ENCODE data around the gene A3GALT2.

A3GALT2 gene

DNA sequence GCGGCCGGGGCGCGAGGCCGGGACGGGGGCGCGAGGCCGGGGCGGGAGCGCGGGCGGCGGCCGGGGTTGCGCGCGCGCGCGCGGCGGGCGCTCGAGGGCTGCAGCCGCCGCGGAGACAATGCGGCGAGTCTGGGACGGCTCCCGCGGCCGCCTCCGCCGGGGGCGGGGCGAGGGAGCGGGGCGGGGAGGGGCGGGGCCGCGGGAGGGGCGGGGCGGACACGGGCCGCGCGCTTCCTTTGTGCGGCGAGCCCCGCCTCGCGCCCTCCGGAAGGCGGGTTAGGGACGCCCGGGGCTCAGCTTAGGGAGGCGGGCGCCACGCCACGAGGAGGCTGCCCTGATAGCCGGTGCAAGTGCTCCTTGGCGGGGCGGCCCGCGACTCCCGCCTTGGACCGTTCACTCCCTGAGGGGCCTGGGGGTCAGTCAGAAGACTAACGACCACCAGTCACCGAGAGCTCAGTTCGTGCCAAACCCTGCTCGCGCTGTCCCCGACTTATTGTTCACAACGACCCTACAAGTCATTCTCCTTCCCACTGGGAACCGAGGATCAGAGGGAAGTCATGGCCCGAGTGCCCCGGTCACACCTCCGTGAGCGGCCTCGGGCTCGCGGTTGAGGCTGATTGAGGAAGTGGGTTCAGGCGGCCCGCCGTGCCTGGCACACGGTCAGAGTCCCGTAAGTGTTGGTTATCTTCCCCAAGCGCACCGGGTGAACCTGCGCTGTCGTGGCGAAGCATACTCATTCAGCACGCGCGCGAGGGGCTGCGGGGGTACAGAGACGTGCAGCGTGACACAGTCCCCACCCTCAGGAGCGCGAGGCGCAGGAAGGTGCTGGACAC is 29.1 kb upstream of the A3GALT2 start:
- peak; percentile 82 for DNase-seq

DNA sequence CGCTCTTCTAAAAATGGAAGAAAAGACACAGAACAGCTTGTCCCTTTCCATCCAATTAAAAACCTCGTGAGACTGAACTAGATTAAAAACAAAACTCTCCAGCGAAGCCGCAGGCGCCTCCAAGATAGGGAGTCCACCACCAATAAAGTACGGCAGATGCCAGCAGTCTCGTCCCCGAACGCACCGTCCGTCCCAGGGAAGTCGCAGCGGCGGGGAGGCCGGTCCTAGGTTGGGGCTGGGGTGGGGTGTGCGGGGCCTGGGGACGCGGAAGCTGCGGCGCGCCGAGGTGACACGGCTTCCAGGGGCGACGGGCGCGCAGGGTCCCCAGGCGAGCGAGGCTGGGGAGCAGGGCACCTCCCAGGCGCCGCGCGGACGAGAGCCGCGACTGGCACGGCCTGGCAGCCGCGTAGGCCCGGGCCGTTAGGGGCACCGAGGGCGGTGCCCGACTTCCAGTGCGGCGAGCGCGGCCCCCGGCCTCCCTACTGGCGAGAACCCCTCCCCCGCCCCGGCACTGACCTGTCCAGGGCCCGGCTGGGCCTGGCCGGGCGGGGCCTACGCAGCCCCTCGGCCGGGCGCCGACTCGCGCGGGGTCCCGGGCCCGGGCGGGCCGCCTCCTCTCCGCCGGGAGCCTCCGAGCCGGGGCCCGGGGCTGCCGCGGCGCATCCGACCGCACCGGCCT is 28.3 kb upstream of the A3GALT2 start:
- peak; percentile 64 for DNase-seq

DNA sequence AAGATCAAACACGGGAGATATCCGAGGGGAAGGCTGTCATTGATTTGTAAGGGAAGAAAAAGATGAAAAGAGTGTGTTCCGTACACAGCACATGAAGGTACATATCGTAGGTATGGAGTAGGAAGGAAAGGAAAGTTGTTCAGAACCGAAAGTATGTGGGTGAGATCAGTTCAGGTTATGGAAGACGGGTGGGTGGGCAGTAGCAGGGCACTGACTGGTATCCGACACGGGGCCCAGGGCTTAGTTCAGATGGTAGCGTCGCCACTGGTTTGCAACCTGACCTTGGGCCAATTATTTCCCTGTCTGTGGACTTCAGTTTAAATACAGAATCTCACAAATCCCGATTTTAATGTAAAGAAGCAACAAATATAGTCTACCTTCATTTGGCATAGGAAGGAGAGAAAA is 27.8 kb upstream of the A3GALT2 start:
- peak; percentile 45 for DNase-seq

DNA sequence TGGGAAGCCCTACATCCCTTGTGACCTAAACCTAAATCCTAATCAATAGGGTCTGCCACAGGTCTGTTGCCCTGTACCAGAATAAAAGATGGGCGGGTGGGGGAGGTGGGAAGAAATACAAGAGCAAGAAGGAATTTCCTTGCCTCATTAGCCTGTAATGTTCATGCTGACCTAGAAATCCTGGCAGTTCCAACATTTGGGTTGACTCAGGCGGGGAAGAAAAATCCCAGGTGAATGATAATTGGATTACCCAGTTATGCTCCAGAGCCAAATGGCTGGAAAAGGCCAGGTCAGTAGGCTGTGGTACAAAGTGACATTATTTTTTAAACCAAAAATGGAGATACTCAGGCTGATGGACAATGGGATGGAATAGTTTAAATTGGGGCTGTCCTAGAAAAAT is 27.3 kb upstream of the A3GALT2 start:
- DNase-seq, result no peak

DNA sequence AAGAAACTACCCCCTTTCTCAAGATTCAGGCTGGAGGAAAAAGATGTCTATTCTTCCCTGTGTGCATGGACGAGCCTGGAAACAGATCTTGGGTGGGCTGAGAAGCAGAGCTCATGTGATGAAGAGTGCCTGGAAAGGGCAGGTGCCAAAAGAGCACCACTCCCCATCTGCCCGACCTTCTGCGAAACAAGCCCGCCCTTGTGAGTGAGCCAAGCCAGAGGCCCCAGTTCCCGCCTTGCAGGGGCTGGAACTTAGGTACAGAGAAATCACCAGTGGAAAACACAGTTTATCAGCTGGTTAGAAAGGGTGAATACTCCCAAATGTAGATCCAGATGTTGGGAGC is 26.7 kb upstream of the A3GALT2 start:
- no peak for DNase-seq

DNA sequence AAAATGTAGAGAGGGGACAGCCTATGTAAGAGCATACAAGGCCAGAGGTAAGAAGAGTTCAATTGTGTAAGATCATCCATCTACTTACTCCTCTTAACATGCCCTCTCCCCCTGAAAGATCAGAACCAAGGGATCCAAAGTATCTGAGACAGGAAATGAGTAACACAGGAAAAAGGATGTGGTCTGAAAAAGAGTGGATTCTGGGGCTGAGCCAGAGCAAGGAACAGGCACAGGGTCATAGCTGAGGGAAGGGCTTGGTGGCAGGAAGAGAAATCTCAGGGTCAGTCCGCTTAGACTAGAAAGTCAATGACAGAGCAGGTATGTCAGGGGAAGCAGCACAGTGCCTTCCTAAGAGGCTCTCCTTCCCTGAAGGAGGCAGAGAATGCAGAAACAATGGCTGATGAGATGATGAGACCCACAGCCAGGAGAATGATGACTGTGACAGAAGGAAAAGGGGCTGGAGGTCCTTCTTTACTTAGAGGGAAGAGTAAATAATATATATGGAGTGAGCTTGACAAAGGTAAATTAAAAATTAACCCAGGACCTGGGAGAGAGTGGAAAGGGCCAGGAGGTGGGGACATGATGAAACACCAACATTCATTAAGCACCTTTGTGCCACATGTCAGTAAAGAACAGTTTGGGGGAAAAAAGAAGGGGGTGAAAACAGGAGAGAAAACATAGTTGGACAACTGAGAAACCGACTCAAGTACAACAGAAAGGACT is 26.2 kb upstream of the A3GALT2 start:
- no peak for DNase-seq

DNA sequence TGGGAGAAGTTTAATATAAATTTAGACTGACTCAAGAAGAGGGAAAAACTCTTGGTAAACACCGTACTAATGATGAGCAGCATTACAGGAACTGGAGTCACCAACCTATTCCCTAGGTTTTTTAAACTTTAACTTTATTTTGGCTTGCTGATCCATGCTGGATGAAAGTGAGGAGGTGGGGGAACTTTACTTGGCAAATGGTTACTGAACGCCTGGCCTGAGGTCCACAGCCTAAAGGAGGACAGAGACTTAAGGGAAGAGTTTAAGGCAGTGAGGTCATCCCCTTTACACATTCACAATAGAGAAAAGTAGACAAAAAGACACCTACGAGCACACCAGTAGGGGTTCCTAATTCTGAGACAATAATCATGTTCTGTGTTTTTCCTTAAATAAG is 25.6 kb upstream of the A3GALT2 start:
- DNase-seq, result no peak

DNA sequence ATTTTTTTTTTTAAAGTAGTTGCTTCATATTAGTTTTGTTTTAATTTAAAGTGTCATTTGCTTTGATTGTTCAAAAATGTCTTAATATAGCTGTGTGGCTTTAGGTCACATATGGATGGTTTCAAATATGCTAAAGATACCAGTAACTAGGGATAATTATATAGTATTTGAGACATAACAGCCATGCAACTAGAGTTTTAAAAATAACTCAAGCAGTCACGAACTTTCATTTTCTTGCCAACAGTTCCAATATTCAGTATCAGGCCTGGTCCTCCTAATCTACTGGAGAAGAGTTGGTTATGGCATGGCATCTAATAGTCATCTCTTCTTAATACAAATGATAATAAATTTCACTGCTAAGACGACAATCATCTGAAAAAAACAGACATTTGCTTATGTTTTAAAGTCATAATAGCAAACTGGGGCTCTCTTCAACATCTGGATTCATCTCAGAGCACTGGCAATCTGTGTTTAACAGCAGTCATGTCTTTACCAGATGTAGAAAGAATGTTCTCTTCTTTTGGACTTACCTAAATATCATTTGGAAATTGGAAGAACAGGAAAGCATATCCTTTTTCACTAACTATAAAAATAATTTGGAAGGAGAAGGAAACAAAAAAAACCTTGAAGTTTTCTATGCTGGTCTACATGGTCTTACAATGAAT is 24.1 kb upstream of the A3GALT2 start:
- DNase-seq, result no peak

DNA sequence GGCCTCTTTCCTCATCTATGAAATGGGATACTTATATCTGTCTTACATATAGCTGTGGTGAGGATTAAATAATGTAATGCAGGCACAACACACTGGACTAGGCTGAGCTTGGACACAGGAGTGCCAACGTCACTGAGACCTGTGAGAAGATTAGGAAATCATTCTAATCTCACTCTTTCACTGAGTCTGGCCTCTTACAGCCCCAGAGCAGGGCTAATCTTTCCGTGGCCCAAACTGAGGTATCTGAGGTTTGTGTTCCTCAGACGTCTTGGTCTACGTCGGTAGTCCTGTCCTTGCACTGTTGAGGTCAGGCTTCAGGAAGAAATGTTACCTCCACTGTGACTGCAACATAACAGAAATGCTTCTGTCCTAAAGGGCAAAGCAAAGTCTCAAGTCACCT is 22.6 kb upstream of the A3GALT2 start:
- DNase-seq, result no peak

DNA sequence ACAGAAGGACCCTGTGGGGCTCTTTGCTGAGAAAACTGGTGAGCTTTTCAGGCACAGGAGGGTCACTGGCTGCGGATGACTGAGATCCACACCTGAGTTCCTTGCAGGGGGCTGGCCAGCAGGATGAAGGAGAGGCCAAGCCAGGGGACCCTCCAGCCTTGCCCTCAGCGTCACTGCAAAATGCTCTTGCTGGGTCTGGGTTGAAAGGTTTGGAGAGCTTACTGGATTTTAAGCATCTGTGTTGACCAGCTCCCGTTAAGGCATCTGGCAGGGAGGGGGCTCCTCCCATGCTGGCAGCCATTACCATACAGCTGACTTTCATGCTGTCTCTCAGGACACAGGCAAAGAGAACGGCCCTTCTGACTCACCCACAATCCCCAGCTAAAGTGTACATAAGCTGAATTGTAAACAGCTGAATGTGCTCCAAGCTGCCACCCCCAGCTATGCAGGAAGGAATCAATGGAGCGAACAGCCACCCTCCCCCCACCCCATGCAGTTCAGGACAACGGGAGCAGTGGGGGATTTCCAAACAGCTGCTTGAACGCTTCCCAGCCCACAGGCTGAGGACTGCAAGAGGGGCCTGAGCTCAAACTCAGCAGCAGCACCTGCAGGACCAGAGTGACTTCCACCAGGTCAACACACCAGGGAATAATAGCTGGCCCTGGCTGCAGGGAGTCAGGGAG is 21.3 kb upstream of the A3GALT2 start:
- no peak for DNase-seq

DNA sequence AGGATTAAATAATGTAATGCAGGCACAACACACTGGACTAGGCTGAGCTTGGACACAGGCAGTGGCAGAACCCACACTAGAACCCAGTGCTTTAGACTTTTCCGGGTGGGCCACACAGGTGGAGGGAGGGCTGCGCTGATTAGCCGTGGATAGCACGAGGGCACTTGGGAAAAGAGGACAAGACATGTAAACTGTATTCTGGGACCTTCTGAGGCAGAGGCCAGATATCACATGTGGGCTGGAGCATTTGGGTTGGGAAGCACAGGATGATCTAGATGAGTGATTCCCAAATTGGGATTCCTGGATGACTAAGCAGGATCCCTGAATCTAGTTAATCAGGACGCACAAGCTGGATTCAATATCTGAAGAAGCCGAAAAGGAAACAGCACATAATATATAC is 20.3 kb upstream of the A3GALT2 start:
- DNase-seq, result no peak

DNA sequence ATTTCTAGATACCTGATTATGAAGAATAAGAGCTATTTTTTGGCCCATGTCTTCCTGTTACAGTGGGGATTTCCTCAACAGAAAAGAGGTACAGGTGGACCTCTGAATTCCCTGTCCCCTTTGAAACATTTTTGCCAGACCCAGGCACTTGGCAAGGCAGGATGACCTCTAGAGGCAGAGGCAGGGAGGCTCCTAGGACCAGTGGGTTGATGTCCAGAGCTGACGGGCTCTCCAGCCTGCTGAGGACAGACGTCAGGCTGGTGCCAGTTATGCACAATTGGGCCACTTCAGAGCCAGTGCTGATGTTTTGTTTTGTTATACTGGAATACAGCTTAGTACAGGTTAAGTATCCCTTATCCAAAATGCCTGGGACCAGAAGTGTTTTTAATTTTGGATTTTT is 18.5 kb upstream of the A3GALT2 start:
- DNase-seq, result no peak

DNA sequence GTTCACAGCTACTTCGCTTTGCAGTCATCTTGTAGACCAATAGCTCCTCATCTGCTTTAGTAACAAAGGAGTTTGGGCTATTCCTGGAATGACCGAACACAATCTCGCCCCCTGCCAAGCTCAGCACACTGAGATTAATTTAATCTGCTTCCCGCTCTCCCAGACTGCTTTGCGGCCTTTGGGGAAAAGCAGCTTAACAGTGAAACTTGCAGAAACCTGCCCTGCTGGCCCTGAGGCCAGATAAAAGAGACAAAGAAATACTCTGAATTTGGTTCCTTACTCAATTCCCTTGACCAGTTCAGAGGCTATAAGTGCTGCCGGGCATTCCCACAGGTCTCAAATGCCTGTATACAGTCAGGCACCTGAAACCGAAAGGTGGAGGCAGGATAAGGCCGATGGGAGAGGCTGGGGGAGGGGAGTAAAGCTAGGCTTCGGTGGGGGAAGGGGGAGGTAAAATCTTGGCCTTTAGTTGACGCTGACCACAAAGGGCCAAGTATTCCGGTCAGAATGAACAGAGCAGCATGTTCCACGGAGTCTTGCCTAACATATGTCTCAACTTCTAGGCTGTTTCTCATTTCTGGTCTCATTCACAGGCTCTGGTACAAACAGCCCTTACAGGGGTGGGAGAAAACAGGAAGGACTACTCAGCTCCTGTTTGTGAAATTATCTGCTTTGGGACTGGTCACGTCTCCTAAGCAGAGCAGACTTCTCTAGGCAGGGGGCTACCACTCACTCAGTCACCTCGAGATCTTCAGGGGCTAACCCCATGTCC is 17.7 kb upstream of the A3GALT2 start:
- DNase-seq, result no peak

DNA sequence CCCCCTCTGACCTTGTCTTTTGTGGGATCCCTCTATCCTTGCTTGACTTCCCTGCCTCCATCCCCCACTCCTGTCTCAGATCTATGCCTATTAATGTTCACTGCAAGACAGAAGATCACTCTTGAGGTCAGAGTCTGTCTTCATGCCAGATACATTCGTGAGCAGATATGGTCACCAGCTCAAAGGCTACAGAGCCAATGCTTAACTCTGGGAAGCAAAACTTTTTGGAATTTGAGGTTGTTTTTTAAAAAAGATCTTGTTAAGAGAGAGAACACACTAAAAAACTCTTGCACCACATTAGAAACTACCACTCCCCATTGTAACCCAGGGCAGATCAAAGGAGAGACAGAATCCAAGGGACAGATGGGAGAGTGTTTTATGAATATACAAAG is 17.1 kb upstream of the A3GALT2 start:
- no peak for DNase-seq

DNA sequence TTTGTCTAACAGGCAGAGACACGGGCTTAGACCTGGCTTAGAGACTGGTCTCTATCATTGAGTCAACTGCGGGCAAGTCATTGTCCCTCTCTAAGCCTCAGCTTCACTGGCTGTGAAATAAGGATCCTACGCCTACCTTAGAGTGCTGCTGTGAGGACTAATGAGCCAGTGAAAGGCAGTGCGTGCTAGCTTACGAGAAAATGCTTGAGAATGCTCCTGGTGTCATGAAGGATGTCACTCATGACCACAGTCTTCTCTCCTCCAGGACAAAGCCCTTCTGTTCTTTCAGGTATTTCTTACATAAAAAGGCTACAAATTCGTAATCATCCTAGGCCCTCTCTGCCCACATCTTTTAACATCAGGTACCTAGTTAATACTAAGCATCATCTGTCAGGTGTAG is 16.5 kb upstream of the A3GALT2 start:
- DNase-seq, result no peak

DNA sequence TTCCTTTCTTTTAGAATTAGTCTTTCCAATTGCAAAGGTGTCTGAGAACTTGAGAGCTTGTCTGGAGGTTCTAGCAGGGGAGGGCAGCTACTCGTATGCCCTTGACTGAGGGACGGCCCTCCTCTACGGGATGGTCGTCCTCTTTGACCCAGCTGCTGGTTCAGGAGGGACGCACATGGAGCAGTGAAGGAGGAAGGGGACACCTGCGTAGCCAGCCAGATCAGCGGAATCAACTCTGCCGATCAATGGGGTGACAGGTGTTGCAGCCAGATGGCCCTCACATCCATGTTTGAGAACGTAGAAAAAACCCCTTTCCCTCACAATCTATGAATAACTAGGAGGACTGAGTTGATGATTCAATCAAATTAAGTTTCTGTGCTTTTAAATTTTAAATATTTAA is 15.7 kb upstream of the A3GALT2 start:
- no peak for DNase-seq

DNA sequence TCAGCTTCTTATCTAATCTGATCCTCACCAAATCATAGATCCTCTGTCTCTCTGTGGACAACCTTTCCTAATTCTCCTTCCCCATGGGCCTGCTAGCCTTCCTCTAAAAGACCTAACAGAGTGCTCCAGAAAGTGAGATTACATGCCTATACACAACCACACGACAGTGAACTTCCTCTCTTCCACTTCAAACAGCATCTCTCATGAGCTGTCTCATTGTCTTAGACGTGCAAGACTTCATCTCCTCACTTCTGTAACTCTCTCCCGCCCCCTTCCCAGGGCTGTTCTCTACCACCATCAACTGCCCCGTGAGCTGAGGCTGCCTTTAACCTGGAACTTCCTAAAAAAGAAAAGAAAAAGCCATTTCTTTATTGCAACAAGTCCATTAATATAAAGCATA is 14.1 kb upstream of the A3GALT2 start:
- DNase-seq, result no peak

DNA sequence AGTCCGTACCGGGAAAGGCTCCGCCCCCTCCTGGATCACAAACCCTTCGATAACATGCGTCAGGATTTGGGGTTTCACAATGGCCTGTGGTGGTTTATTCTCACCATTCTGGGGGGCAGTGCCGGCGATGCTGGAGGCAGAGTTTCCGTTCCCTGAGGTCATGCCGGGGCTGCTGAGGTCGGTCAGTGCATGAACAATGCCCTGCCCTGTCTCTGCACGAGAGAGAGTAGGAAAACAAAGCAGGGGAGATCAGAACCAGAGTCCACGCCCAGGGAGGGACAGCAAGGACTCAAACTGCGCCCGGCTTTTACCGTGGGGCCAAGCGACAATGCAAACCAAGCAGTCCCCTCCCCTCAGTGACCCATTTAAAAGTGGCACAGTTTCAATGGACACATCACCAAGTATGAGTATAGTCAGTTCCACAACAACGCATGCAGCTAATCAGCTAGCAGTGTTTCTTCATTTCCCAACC is 13.2 kb upstream of the A3GALT2 start:
- no peak for DNase-seq

DNA sequence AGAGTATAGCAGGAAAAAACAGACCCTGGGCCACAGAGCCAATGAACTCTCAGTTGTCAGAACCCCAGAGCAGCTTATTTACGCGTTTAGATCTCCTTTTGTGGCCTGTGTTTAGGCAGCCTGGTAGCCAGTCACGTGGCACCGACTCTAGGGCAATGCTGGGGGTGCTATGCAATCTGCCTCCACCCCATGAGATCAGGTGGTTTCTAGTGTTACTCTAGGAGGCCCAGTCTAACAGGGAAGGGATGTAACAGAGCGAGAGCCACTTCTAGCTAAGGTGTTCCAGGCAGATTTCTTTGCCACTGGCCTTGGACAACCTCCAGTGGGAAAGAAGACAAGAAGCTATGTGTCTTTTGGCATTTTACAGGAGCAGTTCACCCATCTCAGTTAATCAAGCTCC is 12.0 kb upstream of the A3GALT2 start:
- DNase-seq, result no peak

DNA sequence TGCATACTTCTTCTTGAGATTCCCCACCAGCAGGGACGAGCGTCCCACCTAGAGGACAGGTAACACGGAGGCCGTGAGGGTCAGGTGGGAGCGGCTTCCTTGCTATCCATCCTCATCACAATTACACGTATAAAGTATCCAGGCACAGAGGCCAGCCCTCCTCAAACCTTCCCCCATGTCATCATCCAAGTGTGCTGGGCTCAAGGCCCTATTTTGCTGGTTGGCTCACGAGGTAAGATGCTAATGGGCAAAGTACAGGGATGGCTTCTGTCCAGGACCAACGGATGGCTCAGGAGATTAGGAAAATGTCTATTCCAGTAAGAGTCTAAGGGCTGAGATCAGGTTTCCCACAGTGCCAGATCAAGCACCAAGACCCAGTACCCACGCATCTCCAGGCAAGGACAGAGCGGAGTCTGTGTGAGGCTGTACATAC is 11.5 kb upstream of the A3GALT2 start:
- DNase-seq, result no peak

DNA sequence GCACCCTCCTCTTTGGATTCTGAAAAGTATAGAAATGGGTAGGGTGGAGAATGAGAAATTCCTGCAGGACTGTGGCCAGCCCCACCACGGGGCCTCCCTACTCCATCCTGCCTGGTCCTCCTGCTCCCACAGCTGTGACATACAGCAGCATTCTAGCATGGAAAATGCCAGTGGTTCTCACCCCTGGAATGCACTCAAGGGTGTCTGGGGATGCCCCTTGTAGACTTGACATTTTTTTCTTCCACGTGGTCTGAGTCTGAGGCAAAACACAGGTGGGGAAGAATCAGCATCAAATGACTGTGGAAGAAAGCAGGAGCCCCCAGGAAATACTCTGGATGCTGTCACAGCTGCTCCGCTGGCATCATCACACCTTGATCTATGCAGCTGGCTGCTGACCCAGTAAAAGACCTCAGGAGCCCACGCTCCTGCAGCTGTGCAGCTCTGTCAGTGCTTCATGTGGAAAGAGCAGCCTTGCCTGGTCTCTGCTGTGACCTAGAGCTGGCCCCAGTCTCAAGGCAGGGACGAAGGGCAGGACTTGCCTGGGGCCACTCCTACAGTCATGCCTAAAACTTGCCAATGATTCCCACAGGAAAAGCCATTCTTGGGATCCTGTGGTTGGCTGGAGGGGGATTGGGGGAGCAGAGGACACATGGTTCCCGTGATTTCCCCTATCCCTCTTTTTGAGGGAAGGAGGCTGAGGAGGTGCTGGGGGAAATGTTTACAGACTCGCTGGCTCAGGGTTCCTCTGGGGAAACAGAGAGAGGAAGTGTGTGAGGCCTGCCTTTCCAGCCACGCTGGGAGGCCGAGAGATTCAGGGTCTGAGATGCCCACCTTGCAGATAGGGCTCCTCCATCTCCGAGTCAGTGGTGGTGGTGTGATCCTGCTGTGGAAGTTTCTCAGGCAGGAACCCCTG is 10.8 kb upstream of the A3GALT2 start:
- DNase-seq, result no peak

Data from activated CD4-positive, alpha-beta T cell treated with anti-CD3 and anti-CD28 coated beads for 48 hours (primary cell).